ENCODE measurements around the gene TRAF4. TPM values are rescaled to one million over a fixed set of nuclear protein-coding genes. Genes with fewer than 3 reads are reported as not detected.
"Not testable (repeated sequence)": the region's sequence is repeated elsewhere in the genome, so short reads cannot be mapped to it uniquely, and the experiment has no call there.

Gene TRAF4
- total RNA-seq, 1 donor from 2014 or later, result 53.2 TPM

DNA sequence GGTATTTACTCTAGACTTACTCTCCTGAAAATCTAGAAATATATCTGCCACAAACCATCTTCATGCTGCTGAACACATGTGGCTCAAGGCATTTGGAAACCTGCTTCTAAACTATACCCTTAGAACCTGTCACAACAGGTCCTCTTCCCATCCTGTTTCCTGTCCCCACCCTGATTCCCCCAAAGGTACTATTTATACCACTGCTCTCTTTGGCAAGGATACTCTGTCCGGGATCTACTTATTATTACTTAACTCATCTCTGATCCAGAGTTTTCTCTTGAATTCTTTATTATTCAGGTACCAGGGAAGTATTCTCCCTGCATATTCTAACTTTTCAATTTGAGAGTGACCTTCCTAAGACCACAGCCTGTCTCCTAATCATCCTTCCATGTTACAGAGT lies 33.4 kb downstream of the TRAF4 start:
- no peak for DNase-seq (ENCODE audit: low spot score in 2 of 2)
- Histone ChIP-seq H3K9me3 (no peaks in the 10 kb centered on the region), H3K27ac (no peak overlapping the region), H3K4me3 (no peak overlapping the region), H3K4me1 (no peaks in the 10 kb centered on the region), H3K27me3 (no peaks in the 10 kb centered on the region), H3K36me3 (peaks cover 0 to 11% of the 10 kb centered on the region in 2 donors)
- intact Hi-C loops (cut with DNase I), result no loop called here
- TF ChIP-seq, protein P1, sequence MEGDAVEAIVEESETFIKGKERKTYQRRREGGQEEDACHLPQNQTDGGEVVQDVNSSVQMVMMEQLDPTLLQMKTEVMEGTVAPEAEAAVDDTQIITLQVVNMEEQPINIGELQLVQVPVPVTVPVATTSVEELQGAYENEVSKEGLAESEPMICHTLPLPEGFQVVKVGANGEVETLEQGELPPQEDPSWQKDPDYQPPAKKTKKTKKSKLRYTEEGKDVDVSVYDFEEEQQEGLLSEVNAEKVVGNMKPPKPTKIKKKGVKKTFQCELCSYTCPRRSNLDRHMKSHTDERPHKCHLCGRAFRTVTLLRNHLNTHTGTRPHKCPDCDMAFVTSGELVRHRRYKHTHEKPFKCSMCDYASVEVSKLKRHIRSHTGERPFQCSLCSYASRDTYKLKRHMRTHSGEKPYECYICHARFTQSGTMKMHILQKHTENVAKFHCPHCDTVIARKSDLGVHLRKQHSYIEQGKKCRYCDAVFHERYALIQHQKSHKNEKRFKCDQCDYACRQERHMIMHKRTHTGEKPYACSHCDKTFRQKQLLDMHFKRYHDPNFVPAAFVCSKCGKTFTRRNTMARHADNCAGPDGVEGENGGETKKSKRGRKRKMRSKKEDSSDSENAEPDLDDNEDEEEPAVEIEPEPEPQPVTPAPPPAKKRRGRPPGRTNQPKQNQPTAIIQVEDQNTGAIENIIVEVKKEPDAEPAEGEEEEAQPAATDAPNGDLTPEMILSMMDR (IDR thresholded peaks at IDR 0.05), result no peak

DNA sequence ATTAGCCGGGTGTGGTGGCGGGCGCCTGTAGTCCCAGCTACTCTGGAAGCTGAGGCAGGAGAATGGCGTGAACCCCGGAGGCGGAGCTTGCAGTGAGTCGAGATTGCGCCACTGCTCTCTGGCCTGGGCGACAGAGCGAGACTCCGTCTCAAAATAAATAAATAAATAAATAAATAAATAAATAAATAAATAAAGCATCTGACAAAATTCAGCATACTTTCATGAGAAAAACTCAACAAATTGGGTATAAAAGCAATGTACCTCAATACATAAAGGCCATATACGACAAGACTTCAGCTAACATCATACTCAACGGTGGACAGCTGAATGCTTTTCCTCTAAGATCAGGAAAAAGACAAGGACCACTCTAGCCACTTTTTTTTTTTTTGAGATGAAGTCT lies 35.8 kb downstream of the TRAF4 start:
- H3K9me3 ChIP-seq; H3K36me3 ChIP-seq; H3K27ac ChIP-seq; intact Hi-C loops (cut with DNase I); H3K4me1 ChIP-seq; H3K4me3 ChIP-seq; H3K27me3 ChIP-seq; DNase-seq (ENCODE audit: low spot score in 2 of 2): not testable (repeated sequence)

DNA sequence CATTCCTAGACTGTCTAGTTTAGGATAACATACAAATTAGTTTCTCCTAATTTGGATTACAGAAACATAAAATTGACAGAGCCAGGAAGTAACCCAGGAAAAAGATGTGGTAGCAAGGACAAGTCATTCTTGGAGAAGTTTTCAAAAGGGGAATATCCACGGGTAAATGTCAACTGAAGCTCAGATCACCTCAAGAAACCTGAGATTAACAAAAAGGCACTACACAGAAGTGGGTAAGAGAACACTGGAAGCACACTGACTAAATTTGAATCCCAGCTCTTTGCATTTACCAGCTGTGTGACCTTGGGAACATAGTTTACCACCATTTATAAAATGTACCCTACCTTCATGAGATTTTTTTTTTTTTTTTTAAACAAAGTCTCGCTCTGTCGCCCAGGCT lies 39.4 kb downstream of the TRAF4 start:
- H3K4me3 ChIP-seq, result no peak overlapping the region
- DNase-seq (ENCODE audit: low spot score in 2 of 2), result no peak
- intact Hi-C loops (cut with DNase I), result no loop called here
- no peak overlapping the region for H3K27ac ChIP-seq
- no peaks in the 10 kb centered on the region for H3K4me1 ChIP-seq
- H3K27me3 ChIP-seq, result no peaks in the 10 kb centered on the region
- H3K9me3 ChIP-seq, result no peaks in the 10 kb centered on the region
- TF ChIP-seq, protein P1 (IDR thresholded peaks at IDR 0.05), result no peak
- H3K36me3 ChIP-seq, result peaks cover 0 to 4% of the 10 kb centered on the region in 2 donors

DNA sequence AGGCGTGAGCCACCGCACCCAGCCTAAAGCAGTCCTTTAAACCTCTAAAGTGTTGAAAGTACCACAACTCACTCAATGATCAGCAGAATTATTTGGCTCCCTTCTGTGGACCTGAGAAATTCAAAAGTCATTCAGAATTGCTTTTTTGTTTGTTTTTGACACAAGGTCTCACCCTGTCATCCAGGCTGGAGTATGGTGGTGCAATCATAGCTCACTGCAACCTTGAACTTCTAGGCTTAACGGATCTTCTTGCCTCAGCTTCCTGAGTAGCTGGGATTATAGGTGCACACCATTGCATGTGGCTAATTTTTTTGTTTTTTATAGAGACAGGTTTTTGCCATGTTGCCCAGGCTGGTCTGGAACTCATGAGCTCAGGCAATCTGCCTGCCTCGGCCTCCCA lies 44.3 kb downstream of the TRAF4 start:
- peaks cover 0 to 5% of the 10 kb centered on the region in 2 donors for H3K36me3 ChIP-seq
- intact Hi-C loops (cut with DNase I), result no loop called here
- TF ChIP-seq, protein P1 (IDR thresholded peaks at IDR 0.05), result no peak
- no peak overlapping the region for H3K4me3 ChIP-seq
- H3K9me3 ChIP-seq, result no peaks in the 10 kb centered on the region
- no peak for DNase-seq (ENCODE audit: low spot score in 2 of 2)
- H3K27ac ChIP-seq, result no peak overlapping the region
- no peaks in the 10 kb centered on the region for H3K27me3 ChIP-seq
- H3K4me1 ChIP-seq, result no peaks in the 10 kb centered on the region

DNA sequence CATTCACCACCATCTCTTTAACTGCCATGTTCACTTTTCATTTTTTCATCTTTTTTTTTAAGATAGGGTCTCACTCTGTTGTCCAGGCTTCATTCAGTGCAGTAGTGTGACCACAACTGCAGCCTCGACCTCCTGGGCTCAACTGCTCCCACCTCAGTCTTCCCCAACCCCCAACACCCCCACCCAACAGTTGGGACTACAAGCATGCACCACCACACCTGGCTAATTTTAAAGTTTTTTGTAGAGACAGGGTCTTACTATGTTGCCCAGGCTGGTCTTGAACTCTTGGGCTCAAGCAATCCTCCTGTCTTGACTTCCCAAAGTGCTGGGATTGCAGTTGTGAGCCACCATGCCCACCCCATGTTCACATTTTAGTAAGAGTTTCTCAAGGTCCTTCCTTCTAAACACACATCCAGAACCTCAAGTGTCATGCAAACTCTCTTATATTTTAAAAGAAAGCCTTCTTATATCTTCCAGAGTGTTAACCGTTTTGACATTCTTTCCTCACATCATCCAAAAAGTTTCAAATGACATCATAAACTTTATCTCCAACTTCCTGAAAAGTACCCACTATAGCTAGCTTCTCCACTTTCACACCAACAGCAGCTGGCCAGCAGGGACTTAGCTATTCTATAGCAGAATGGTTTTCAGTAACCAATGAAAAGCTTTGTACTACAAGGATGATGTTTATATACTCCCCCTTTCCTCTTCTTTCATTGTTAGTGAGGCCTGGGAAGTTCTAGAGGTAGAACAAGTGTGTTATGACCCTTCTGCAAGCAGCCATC lies 49.3 kb downstream of the TRAF4 start:
- TF ChIP-seq, protein P1 (IDR thresholded peaks at IDR 0.05), result no peak
- Histone ChIP-seq H3K27ac (no peak overlapping the region), H3K4me3 (no peak overlapping the region), H3K36me3 (peaks cover 0 to 5% of the 10 kb centered on the region in 2 donors), H3K4me1 (no peaks in the 10 kb centered on the region), H3K9me3 (no peaks in the 10 kb centered on the region), H3K27me3 (no peaks in the 10 kb centered on the region)
- DNase-seq (ENCODE audit: low spot score in 2 of 2), result no peak
- intact Hi-C loops (cut with DNase I), result no loop called here

DNA sequence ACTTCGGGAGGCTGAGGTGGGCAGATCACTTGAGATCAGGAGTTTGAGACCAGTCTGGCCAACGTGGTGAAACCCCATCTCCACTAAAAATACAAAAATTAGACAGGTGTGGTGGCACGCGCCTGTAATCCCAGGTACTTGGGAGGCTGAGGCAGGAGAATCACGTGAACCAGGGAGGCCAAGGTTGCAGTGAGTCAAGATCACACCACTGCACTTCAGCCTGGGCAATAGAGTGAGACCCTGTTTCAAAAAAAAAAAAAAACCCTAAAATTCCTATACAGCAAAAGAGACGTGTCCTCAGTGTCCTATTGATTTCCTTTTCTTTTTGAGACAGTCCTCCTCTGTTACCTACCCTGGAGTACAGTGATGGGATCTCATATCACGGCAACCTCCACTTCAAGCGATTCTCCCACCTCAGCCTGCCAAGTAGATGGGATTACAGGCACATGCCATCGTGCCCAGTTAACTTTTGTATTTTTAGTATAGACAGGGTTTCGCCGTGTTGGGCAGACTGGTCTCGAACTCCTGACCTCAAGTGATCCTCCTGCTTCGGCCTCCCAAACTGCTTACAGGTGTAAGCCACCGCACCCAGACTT lies 51.1 kb downstream of the TRAF4 start:
- H3K27me3 ChIP-seq; H3K4me1 ChIP-seq; DNase-seq (ENCODE audit: low spot score in 2 of 2); H3K4me3 ChIP-seq; intact Hi-C loops (cut with DNase I); H3K36me3 ChIP-seq; H3K9me3 ChIP-seq; H3K27ac ChIP-seq: not testable (repeated sequence)

Measured in ascending aorta (tissue), 2 donors.